ENCODE data around the gene TPRA1. TPM values are rescaled to one million over a fixed set of nuclear protein-coding genes. Genes with fewer than 3 reads are reported as not detected.
A peak's percentile ranks its signal among the peaks of the same experiment; 100 is the strongest.

Gene TPRA1
- total RNA-seq, 1 donor from 2014 or later, result 24.6 TPM

DNA sequence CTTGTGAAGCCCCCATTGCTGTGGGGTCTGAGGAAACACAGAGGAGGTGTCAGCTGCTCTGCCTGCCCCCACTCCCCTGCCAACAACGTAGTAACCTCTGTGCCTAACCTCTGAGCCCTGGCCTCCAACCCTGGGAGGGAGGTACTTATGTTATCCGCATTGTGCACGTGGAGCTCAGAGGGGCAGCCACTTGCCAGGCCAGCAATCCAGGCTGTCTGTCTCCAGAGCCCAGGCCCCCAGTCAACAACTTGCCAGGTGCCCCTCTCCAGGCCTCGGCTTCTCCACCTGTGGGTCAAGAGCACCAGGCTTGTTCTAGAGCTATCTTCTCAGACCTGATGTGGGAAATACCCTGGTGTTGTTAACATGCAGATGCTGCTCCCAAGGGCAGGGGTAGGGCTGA lies 2.7 kb downstream of the TPRA1 start:
- no peak for TF ChIP-seq EZH2 (IDR thresholded peaks at IDR 0.05; ENCODE audit: insufficient read depth, low read length)
- no peak for TF ChIP-seq CTCF (IDR thresholded peaks at IDR 0.05; ENCODE audit: insufficient read depth, low read depth, low read length)
- Mint-ChIP-seq H3K27ac (ENCODE audit: unreplicated experiment) (no peak overlapping the region), H3K27me3 (ENCODE audit: low read depth, unreplicated experiment) (no peaks in the 10 kb centered on the region), H3K4me1 (ENCODE audit: low read depth, unreplicated experiment) (peaks cover 18% of the 10 kb centered on the region), H3K4me3 (ENCODE audit: unreplicated experiment) (no peak overlapping the region), H3K9me3 (ENCODE audit: unreplicated experiment) (no peaks in the 10 kb centered on the region), H3K36me3 (ENCODE audit: low read depth, unreplicated experiment) (peaks cover 4% of the 10 kb centered on the region)
- Histone ChIP-seq H3K27ac (ENCODE audit: low read depth, low read length) (no peak overlapping the region), H3K79me2 (ENCODE audit: insufficient read depth, low read length) (peaks cover 71% of the 10 kb centered on the region), H3K36me3 (ENCODE audit: insufficient read depth, low read length) (no peaks in the 10 kb centered on the region), H3K4me3 (ENCODE audit: insufficient read depth, low read depth, low read length) (no peak overlapping the region), H4K20me1 (ENCODE audit: insufficient read depth, low read length) (peaks cover 64% of the 10 kb centered on the region), H3K4me2 (ENCODE audit: low read length) (no peak overlapping the region), H3K27me3 (ENCODE audit: insufficient read depth, low read length) (no peaks in the 10 kb centered on the region), H3K9ac (ENCODE audit: low read length) (no peak overlapping the region), H3K9me3 (ENCODE audit: insufficient read depth, low read depth, low read length) (no peaks in the 10 kb centered on the region), H2AFZ (ENCODE audit: low read depth, low read length) (no peak overlapping the region), H3K4me1 (ENCODE audit: insufficient read depth, low read length) (peaks cover 30% of the 10 kb centered on the region)
- no peak for DNase-seq (ENCODE audit: low read depth)
- no peak for FAIRE-seq

GRCh38 chr3:127585813-127586413 lies 4.6 kb downstream of the TPRA1 start:
- Histone ChIP-seq H3K4me3 (ENCODE audit: insufficient read depth, low read depth, low read length) (no peak overlapping the region), H2AFZ (ENCODE audit: low read depth, low read length) (no peak overlapping the region), H3K4me2 (ENCODE audit: low read length) (no peak overlapping the region), H3K9me3 (ENCODE audit: insufficient read depth, low read depth, low read length) (no peaks in the 10 kb centered on the region), H3K36me3 (ENCODE audit: insufficient read depth, low read length) (peaks cover 2% of the 10 kb centered on the region), H3K79me2 (ENCODE audit: insufficient read depth, low read length) (peaks cover 81% of the 10 kb centered on the region), H3K27ac (ENCODE audit: low read depth, low read length) (no peak overlapping the region), H3K27me3 (ENCODE audit: insufficient read depth, low read length) (no peaks in the 10 kb centered on the region), H3K4me1 (ENCODE audit: insufficient read depth, low read length) (peaks cover 23% of the 10 kb centered on the region), H3K9ac (ENCODE audit: low read length) (no peak overlapping the region), H4K20me1 (ENCODE audit: insufficient read depth, low read length) (peaks cover 74% of the 10 kb centered on the region)
- Mint-ChIP-seq H3K9me3 (ENCODE audit: unreplicated experiment) (no peaks in the 10 kb centered on the region), H3K4me3 (ENCODE audit: unreplicated experiment) (no peak overlapping the region), H3K4me1 (ENCODE audit: low read depth, unreplicated experiment) (peaks cover 14% of the 10 kb centered on the region), H3K27me3 (ENCODE audit: low read depth, unreplicated experiment) (no peaks in the 10 kb centered on the region), H3K27ac (ENCODE audit: unreplicated experiment) (no peak overlapping the region), H3K36me3 (ENCODE audit: low read depth, unreplicated experiment) (peaks cover 4% of the 10 kb centered on the region)
- TF ChIP-seq CTCF (IDR thresholded peaks at IDR 0.05; ENCODE audit: insufficient read depth, low read depth, low read length), result no peak
- TF ChIP-seq EZH2 (IDR thresholded peaks at IDR 0.05; ENCODE audit: insufficient read depth, low read length), result no peak
- DNase-seq (ENCODE audit: low read depth), result no peak
- FAIRE-seq, result no peak

- Mint-ChIP-seq H3K4me1 (ENCODE audit: low read depth, unreplicated experiment) (peaks cover 14% of the 10 kb centered on the region), H3K9me3 (ENCODE audit: unreplicated experiment) (no peaks in the 10 kb centered on the region), H3K36me3 (ENCODE audit: low read depth, unreplicated experiment) (peaks cover 4% of the 10 kb centered on the region), H3K4me3 (ENCODE audit: unreplicated experiment) (peak overlapping the region; percentile 34), H3K27me3 (ENCODE audit: low read depth, unreplicated experiment) (no peaks in the 10 kb centered on the region), H3K27ac (ENCODE audit: unreplicated experiment) (no peak overlapping the region)
- no peak overlapping the region for H3K4me2 ChIP-seq (ENCODE audit: low read length)
- DNase-seq (ENCODE audit: low read depth) (no peak), FAIRE-seq (no peak)
- H3K27me3 ChIP-seq (ENCODE audit: insufficient read depth, low read length), result no peaks in the 10 kb centered on the region
- H3K79me2 ChIP-seq (ENCODE audit: insufficient read depth, low read length), result peaks cover 85% of the 10 kb centered on the region
- peaks cover 81% of the 10 kb centered on the region for H4K20me1 ChIP-seq (ENCODE audit: insufficient read depth, low read length)
- H2AFZ ChIP-seq (ENCODE audit: low read depth, low read length), result no peak overlapping the region
- H3K27ac ChIP-seq (ENCODE audit: low read depth, low read length), result no peak overlapping the region
- H3K36me3 ChIP-seq (ENCODE audit: insufficient read depth, low read length), result peaks cover 2% of the 10 kb centered on the region
- H3K4me1 ChIP-seq (ENCODE audit: insufficient read depth, low read length), result peaks cover 23% of the 10 kb centered on the region
- no peaks in the 10 kb centered on the region for H3K9me3 ChIP-seq (ENCODE audit: insufficient read depth, low read depth, low read length)
- no peak overlapping the region for H3K9ac ChIP-seq (ENCODE audit: low read length)
- TF ChIP-seq CTCF (IDR thresholded peaks at IDR 0.05; ENCODE audit: insufficient read depth, low read depth, low read length) (no peak), EZH2 (IDR thresholded peaks at IDR 0.05; ENCODE audit: insufficient read depth, low read length) (no peak)
- no peak overlapping the region for H3K4me3 ChIP-seq (ENCODE audit: insufficient read depth, low read depth, low read length)
These were observed 5.2 kb downstream of the TPRA1 start for GRCh38 chr3:127585163-127585812.

Data from astrocyte (in vitro differentiated cells and primary cell).